HepG2 (cell line): ENCODE data around the gene DCST2. TPM values are rescaled to one million over a fixed set of nuclear protein-coding genes. Genes with fewer than 3 reads are reported as not detected.
A peak's percentile ranks its signal among the peaks of the same experiment; 100 is the strongest.

Experiments
- ATAC-seq: fragments of 200-7000 bp; cut with Tn5 transposase; 3 replicates; pipeline ENCODE4 v1.9.1; 2020; ENCODE audit warnings: mild to moderate bottlenecking, moderate library complexity
- BruUV-seq: library from RNA; stranded (reverse); fragments of 400-500 nt; replicated peaks from 2 replicates; lab custom pipeline; 2021; lab: Mats Ljungman, UMichigan
- CTCF ChIA-PET: fragments of 300-600 bp; formaldehyde crosslinking; extraction: SDS; loops from one replicate; lab custom pipeline; 2021; ENCODE audit warnings: low total read pairs, inconsistent platforms, low intra/inter-chr PET ratio; lab: Yijun Ruan, JAX
- POLR2A ChIA-PET: fragments of 350-600 bp; sonication (Branson Sonifier 250); formaldehyde crosslinking; loops from one replicate; lab custom pipeline; 2020; ENCODE audit warnings: antibody characterized with exemption, inconsistent platforms; lab: Yijun Ruan, JAX
- DNase-seq: peaks from one replicate; pipeline ENCODE4 v3.0.0-alpha.2; 2015; ENCODE audit warnings: low spot score
- FAIRE-seq: peaks from 3 replicates; lab custom pipeline; 2011; peaks lifted over from hg19 to GRCh38; lab: Jason Lieb, UNC
- H2AFZ ChIP-seq: one replicate; pipeline ENCODE4 v1.6.1; 2011; ENCODE audit warnings: low read length, inconsistent platforms
- H3K27ac ChIP-seq: fragments of 300-600 bp; 3 replicates; pipeline ENCODE4 v1.8.0; 2011; ENCODE audit warnings: mixed run types, mild to moderate bottlenecking, mixed read lengths, low read length, inconsistent platforms; ENCODE audit not compliant: insufficient read depth; ENCODE audit errors: extremely low read length
- H3K27me3 ChIP-seq, 2 experiments: fragments of 200-600 bp in 1 of 2; 2 replicates in 1 of 2; 3 replicates in 1 of 2; pipeline versions ENCODE4 v1.6.0 to v1.8.0; 2011; ENCODE audit warnings: low read length in 2 of 2, mild to moderate bottlenecking in 2 of 2, moderate library complexity in 2 of 2, inconsistent platforms in 1 of 2; ENCODE audit not compliant: insufficient read depth in 2 of 2, control insufficient read depth in 1 of 2
- H3K36me3 ChIP-seq, 2 experiments: fragments of 200-600 bp in 1 of 2; replicated peaks in 1 of 2; 2 replicates in 1 of 2; 3 replicates in 1 of 2; pipeline versions ENCODE4 v1.5.1 to v1.8.0; 2011; ENCODE audit warnings: low read length in 2 of 2, inconsistent platforms in 1 of 2; ENCODE audit not compliant: insufficient read depth in 2 of 2, control insufficient read depth in 1 of 2
- H3K4me1 ChIP-seq: 2 replicates; pipeline ENCODE4 v1.5.1; 2012; ENCODE audit warnings: low read length, inconsistent platforms; ENCODE audit not compliant: insufficient read depth
- H3K4me2 ChIP-seq: 2 replicates; pipeline ENCODE4 v1.6.0; 2011; ENCODE audit warnings: low read depth, low read length, inconsistent platforms
- H3K4me3 ChIP-seq, 3 experiments: fragments of 200-600 bp in 1 of 3; sonication (generic), shearing (Covaris generic) in 1 of 3; replicated peaks in 1 of 3; 2 replicates each; pipeline ENCODE4 v1.5.1; 2011 to 2016; ENCODE audit warnings: low read length in 3 of 3, inconsistent platforms in 2 of 3, low read depth in 2 of 3, mild to moderate bottlenecking in 2 of 3, control low read depth in 1 of 3, mixed read lengths in 1 of 3; ENCODE audit not compliant: insufficient read depth in 1 of 3
- H3K79me2 ChIP-seq: one replicate; pipeline ENCODE4 v1.6.1; 2011; ENCODE audit warnings: low read length, inconsistent platforms; ENCODE audit not compliant: insufficient read depth
- H3K9ac ChIP-seq: 2 replicates; pipeline ENCODE4 v1.6.0; 2011; ENCODE audit warnings: mild to moderate bottlenecking, low read depth, low read length, inconsistent platforms; ENCODE audit not compliant: insufficient read depth
- H3K9me3 ChIP-seq: 2 replicates; pipeline ENCODE4 v1.5.1; 2012; ENCODE audit warnings: mild to moderate bottlenecking, low read length
- H4K20me1 ChIP-seq: 2 replicates; pipeline ENCODE4 v1.6.0; 2011; ENCODE audit warnings: inconsistent platforms, mild to moderate bottlenecking, low read length, moderate library complexity; ENCODE audit not compliant: insufficient read depth
- ATF7 ChIP-seq, 2 experiments: fragments of 450-650 bp in 1 of 2; sonication (generic) in 1 of 2; formaldehyde crosslinking in 1 of 2; IDR thresholded peaks; 2 replicates each; pipeline versions ENCODE4 v1.4.0 to v1.6.1; 2016 to 2020; ENCODE audit warnings: antibody characterized with exemption in 1 of 2, mild to moderate bottlenecking in 1 of 2, missing genetic modification reagents in 1 of 2
- ZNF367 ChIP-seq: sonication (generic); formaldehyde crosslinking; IDR thresholded peaks from 2 replicates; pipeline ENCODE4 v1.4.0; 2020; ENCODE audit warnings: missing genetic modification reagents, borderline replicate concordance
- ZNF550 ChIP-seq: sonication (generic); formaldehyde crosslinking; IDR thresholded peaks from 2 replicates; pipeline ENCODE4 v1.4.0; 2020; ENCODE audit warnings: mild to moderate bottlenecking, missing genetic modification reagents, borderline replicate concordance
- WGBS: methylation state at CpG from one replicate; pipeline ENCODE4 v1.1.6; 2017; ENCODE audit warnings: low lambda C conversion rate; 5-methylcytosine and 5-hydroxymethylcytosine counted together
- in situ Hi-C: cut with HindIII; loops from 2 replicates; pipeline ENCODE4 v1.10.0; 2017; ENCODE audit warnings: low pct_unique_long_range_greater_than_20kb; ENCODE audit not compliant: extremely low pct_ligation_motif_present
- intact Hi-C: fragments of 100-400 bp; cut with micrococcal nuclease; formaldehyde crosslinking; loops from one replicate; pipeline ENCODE4 v1.10.0; 2022; ENCODE audit not compliant: unreplicated experiment
- polyA plus RNA-seq, 8 experiments: library from polyadenylated mRNA; depleted of rRNA in 3 of 8; stranded (reverse) in 7 of 8; unstranded in 1 of 8; fragments of >200 nt; fragmentation: Illumina TruSeq in 4 of 8; extraction: Trizol in 4 of 8; gene quantifications; 2 replicates each; pipeline versions ENCODE4 v1.2.1 to v1.2.3, GENCODE V29; 2011 to 2016; ENCODE audit warnings: low read depth in 4 of 8, missing spikeins in 1 of 8, mixed read lengths in 1 of 8; ENCODE audit not compliant: insufficient read depth in 1 of 8
- total RNA-seq, 5 experiments: library from RNA; depleted of rRNA; stranded (reverse); fragments of >200 nt; fragmentation: Illumina TruSeq; extraction: Trizol; gene quantifications; 2 replicates each; pipeline ENCODE4 v1.2.3, GENCODE V29; 2016; ENCODE audit warnings: low read depth in 1 of 5
- TF ChIP-seq, protein P1 (sequence below): sonication (generic); formaldehyde crosslinking; IDR thresholded peaks from 2 replicates; pipeline ENCODE4 v1.4.0; 2020; ENCODE audit warnings: missing genetic modification reagents, mild to moderate bottlenecking, borderline replicate concordance

The DCST2 gene
- total and polyA plus RNA-seq, 2 of the 13 experiments (the other 11 are each of a cell fraction or from before 2014, with no cell fraction given): 0.74 TPM; not detected in 1

DNA sequence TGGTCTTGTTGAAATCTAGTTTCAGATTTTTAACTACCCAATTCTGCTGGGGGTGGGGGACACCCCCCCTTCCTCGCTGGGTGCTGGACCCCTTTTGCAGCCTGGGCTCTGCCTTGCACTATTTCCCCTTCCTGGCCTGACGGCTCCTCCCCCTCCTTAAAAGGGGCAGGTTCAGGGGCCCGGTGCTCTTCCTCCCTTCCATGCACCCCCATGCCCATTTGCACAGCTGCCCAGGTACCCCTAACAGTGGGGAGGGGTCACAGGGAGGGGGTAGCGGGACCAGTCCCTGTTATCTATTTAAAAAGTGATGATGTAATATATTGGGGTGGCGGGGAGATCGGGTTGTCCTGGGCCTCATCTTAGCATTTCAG, 15.7 kb downstream of the DCST2 start:
- Histone ChIP-seq H3K9me3 (no peaks in the 10 kb centered on the region), H4K20me1 (peaks cover 5% of the 10 kb centered on the region; the same call in 1 of the 2 replicates), H3K4me2 (peak overlapping the region; percentile 79), H3K9ac (peak overlapping the region; percentile 32; the same call in 1 of the 2 replicates), H3K27me3 (no peaks in the 10 kb centered on the region), H3K4me1 (peaks cover 43% of the 10 kb centered on the region), H2AFZ (no peak overlapping the region), H3K79me2 (no peaks in the 10 kb centered on the region), H3K4me3 (peak overlapping the region in 2 of 3 experiments; percentile 48 to 61; a peak in 4 of 6 replicates), H3K36me3 (peaks cover 6 to 21% of the 10 kb centered on the region in 2 experiments; a peak in 4 of 5 replicates), H3K27ac (peak overlapping the region; percentile 74)
- in situ Hi-C loops (no loop called here), intact Hi-C loops (loop anchor here (1.0 kb wide), 3 partner anchors 17 to 112 kb away; partner anchors contain the start of gene SHC1)
- ChIA-PET POLR2A (interaction anchor here (1.1 to 8.2 kb wide), 11 partner anchors 12 to 62 kb away, joined by 3 to 90 read pairs (median 9); partner anchors contain the start of genes ADAM15, FLAD1, PBXIP1 and PYGO2), CTCF (interaction anchor here (1.0 to 2.8 kb wide), 13 partner anchors 14 to 111 kb away, joined by 3 to 54 read pairs (median 9); partner anchors contain the start of genes CKS1B, LENEP, PBXIP1 and PYGO2)
- 0 out of 2 replicates have a peak, but pooled peaks have one; percentile 0 for TF ChIP-seq ZNF550 (CRISPR knock-in tag)
- TF ChIP-seq, protein P1, sequence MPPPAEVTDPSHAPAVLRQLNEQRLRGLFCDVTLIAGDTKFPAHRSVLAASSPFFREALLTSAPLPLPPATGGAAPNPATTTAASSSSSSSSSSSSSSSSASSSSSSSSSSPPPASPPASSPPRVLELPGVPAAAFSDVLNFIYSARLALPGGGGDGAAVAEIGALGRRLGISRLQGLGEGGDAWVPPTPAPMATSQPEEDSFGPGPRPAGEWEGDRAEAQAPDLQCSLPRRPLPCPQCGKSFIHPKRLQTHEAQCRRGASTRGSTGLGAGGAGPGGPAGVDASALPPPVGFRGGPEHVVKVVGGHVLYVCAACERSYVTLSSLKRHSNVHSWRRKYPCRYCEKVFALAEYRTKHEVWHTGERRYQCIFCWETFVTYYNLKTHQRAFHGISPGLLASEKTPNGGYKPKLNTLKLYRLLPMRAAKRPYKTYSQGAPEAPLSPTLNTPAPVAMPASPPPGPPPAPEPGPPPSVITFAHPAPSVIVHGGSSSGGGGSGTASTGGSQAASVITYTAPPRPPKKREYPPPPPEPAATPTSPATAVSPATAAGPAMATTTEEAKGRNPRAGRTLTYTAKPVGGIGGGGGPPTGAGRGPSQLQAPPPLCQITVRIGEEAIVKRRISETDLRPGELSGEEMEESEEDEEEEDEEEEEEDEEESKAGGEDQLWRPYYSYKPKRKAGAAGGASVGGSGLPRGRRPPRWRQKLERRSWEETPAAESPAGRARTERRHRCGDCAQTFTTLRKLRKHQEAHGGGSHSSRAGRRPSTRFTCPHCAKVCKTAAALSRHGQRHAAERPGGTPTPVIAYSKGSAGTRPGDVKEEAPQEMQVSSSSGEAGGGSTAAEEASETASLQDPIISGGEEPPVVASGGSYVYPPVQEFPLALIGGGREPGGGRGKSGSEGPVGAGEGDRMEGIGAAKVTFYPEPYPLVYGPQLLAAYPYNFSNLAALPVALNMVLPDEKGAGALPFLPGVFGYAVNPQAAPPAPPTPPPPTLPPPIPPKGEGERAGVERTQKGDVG (CRISPR knock-in tag): 0 out of 2 replicates have a peak, but pooled peaks have one; percentile 4
- no peak for TF ChIP-seq ZNF367
- 0 out of 2 replicates have a peak, but pooled peaks have one; percentile 24 for TF ChIP-seq ATF7 (IDR thresholded peaks at IDR 0.05)
- no peak for TF ChIP-seq ATF7 (CRISPR knock-in tag; IDR thresholded peaks at IDR 0.05)
- ATAC-seq (no peak), DNase-seq (no peak), FAIRE-seq (no peak)
- 83% methylated on average over 6 of the region's 6 CpGs for WGBS
- BruUV-seq: no TSS peak
